Testis (tissue), 2 donors: ENCODE measurements around the gene ASB7.

Experiments used
- CTCF ChIP-seq, 3 experiments: fragments of 450-650 bp in 2 of 3; fragments of 200-600 bp in 1 of 3; sonication (generic) in 1 of 3; IDR thresholded peaks; one replicate each; pipeline ENCODE4 v1.5.1; 2016 to 2019; ENCODE audit warnings: antibody characterized with exemption in 3 of 3, mild to moderate bottlenecking in 2 of 3, moderate library complexity in 1 of 3
- POLR2A ChIP-seq: fragments of 450-650 bp; IDR thresholded peaks from one replicate; pipeline ENCODE4 v1.6.1; 2017; ENCODE audit warnings: antibody characterized with exemption, mild to moderate bottlenecking, moderate library complexity

GRCh38 chr15:100663915-100664281 is 61.5 kb downstream of the ASB7 start:
- TF ChIP-seq CTCF (IDR thresholded peaks at IDR 0.05) (no peak), POLR2A (no peak)
